Iris pigment epithelial cell (primary cell): Measurements from ENCODE around the gene UBE3D.
A peak's percentile ranks its signal among the peaks of the same experiment; 100 is the strongest.
"Not testable (repeated sequence)": the region's sequence is repeated elsewhere in the genome, so short reads cannot be mapped to it uniquely, and the experiment has no call there.

ENCODE experiments used
- DNase-seq: peaks from one replicate; pipeline ENCODE4 v3.0.0-alpha.2; 2011; ENCODE audit warnings: low read depth

Gene UBE3D

GRCh38 chr6:83053678-83054077, 12.0 kb downstream of the UBE3D start:
- no peak for DNase-seq

- DNase-seq, result no peak
Observed at GRCh38 chr6:83051377-83052172, 14.1 kb downstream of the UBE3D start.

GRCh38 chr6:83047065-83047754, 18.4 kb downstream of the UBE3D start:
- no peak for DNase-seq

GRCh38 chr6:83044091-83044768, 21.4 kb downstream of the UBE3D start:
- DNase-seq, result no peak

GRCh38 chr6:83042467-83043053, 23.1 kb downstream of the UBE3D start:
- no peak for DNase-seq

GRCh38 chr6:83038246-83038645, 27.4 kb downstream of the UBE3D start:
- no peak for DNase-seq

GRCh38 chr6:83031689-83032088, 34.0 kb downstream of the UBE3D start:
- DNase-seq, result no peak

GRCh38 chr6:83019741-83020140, 45.9 kb downstream of the UBE3D start:
- DNase-seq, result no peak

GRCh38 chr6:83011131-83011530, 54.5 kb downstream of the UBE3D start:
- not testable (repeated sequence) for DNase-seq

- DNase-seq, result no peak
Observed at GRCh38 chr6:83008626-83009025, 57.0 kb downstream of the UBE3D start.

- no peak for DNase-seq
Observed at GRCh38 chr6:83006270-83006905, 59.3 kb downstream of the UBE3D start.

- DNase-seq, result no peak
Observed at GRCh38 chr6:82996156-82996555, 69.5 kb downstream of the UBE3D start.

GRCh38 chr6:82995066-82995465, 70.6 kb downstream of the UBE3D start:
- DNase-seq, result no peak

- DNase-seq, result no peak
Observed at GRCh38 chr6:82989736-82990290, 75.8 kb downstream of the UBE3D start.

- DNase-seq, result peak; percentile 53
Observed at GRCh38 chr6:82988930-82989351, 76.7 kb downstream of the UBE3D start.

GRCh38 chr6:82987951-82988350, 77.7 kb downstream of the UBE3D start:
- DNase-seq, result no peak

GRCh38 chr6:82987416-82987815, 78.2 kb downstream of the UBE3D start:
- no peak for DNase-seq

GRCh38 chr6:82984720-82985119, 80.9 kb downstream of the UBE3D start:
- no peak for DNase-seq

- peak; percentile 84 for DNase-seq
Observed at GRCh38 chr6:82980086-82980485, 85.6 kb downstream of the UBE3D start.

- DNase-seq, result no peak
Observed at GRCh38 chr6:82979657-82980056, 86.0 kb downstream of the UBE3D start.

GRCh38 chr6:82978362-82978945, 87.2 kb downstream of the UBE3D start:
- no peak for DNase-seq
